Karpas-422 (cell line): ENCODE measurements around the gene UBXN6. TPM values are rescaled to one million over a fixed set of nuclear protein-coding genes. Genes with fewer than 3 reads are reported as not detected.

Experiments used
- DNase-seq: peaks from one replicate; pipeline ENCODE4 v3.0.0-alpha.2; 2015
- H2AFZ ChIP-seq: fragments of 200-600 bp; sonication (generic); 2 replicates; pipeline ENCODE4 v1.6.1; 2014; ENCODE audit warnings: antibody characterized with exemption, low read length, mixed read lengths
- H3K27ac ChIP-seq: fragments of 200-600 bp; sonication (generic); 2 replicates; pipeline ENCODE4 v1.5.1; 2014; ENCODE audit warnings: mild to moderate bottlenecking, low read length, moderate library complexity
- H3K27me3 ChIP-seq: fragments of 200-600 bp; sonication (generic); 2 replicates; pipeline ENCODE4 v1.6.1; 2014; ENCODE audit warnings: low read length, mixed read lengths
- H3K36me3 ChIP-seq: fragments of 200-600 bp; sonication (generic); 2 replicates; pipeline ENCODE4 v1.6.1; 2014; ENCODE audit warnings: low read length, mixed read lengths; ENCODE audit not compliant: insufficient read depth
- H3K4me1 ChIP-seq: fragments of 200-600 bp; sonication (generic); 2 replicates; pipeline ENCODE4 v1.6.1; 2014; ENCODE audit warnings: mild to moderate bottlenecking, low read length, mixed read lengths
- H3K4me2 ChIP-seq: fragments of 200-600 bp; sonication (generic); 2 replicates; pipeline ENCODE4 v1.6.1; 2014; ENCODE audit warnings: low read length, low read depth, mild to moderate bottlenecking; ENCODE audit not compliant: poor library complexity, severe bottlenecking
- H3K4me3 ChIP-seq: fragments of 200-600 bp; sonication (generic); 2 replicates; pipeline ENCODE4 v1.5.1; 2014; ENCODE audit warnings: mild to moderate bottlenecking, antibody characterized with exemption, low read length, mixed read lengths
- H3K79me2 ChIP-seq: fragments of 200-600 bp; sonication (generic); 2 replicates; pipeline ENCODE4 v1.6.1; 2014; ENCODE audit warnings: mild to moderate bottlenecking, low read length, mixed read lengths
- H3K9ac ChIP-seq: fragments of 200-600 bp; sonication (generic); 2 replicates; pipeline ENCODE4 v1.6.0; 2014; ENCODE audit warnings: low read length
- H3K9me2 ChIP-seq: fragments of 200-600 bp; sonication (generic), shearing (Covaris generic); replicated peaks from 2 replicates; pipeline ENCODE4 v1.6.0; 2014; ENCODE audit warnings: mild to moderate bottlenecking, low read length, moderate library complexity; ENCODE audit not compliant: insufficient read depth
- H3K9me3 ChIP-seq: fragments of 300-700, 200-600 bp; sonication (generic); 2 replicates; pipeline ENCODE4 v1.6.1; 2014; ENCODE audit warnings: low read length, mixed read lengths
- H4K20me1 ChIP-seq: fragments of 200-600 bp; sonication (generic); 2 replicates; pipeline ENCODE4 v1.6.1; 2014; ENCODE audit warnings: mild to moderate bottlenecking, antibody characterized with exemption, low read length, low read depth; ENCODE audit not compliant: insufficient read depth
- total RNA-seq: library from RNA; depleted of rRNA; stranded (reverse); fragments of >200 nt; shearing (Covaris generic); gene quantifications from 2 replicates; pipeline ENCODE4 v1.2.3, GENCODE V29; 2014; ENCODE audit warnings: low replicate concordance

The UBXN6 gene
- total RNA-seq, 1 experiment from 2014 or later = 112 TPM

- no peak overlapping the region for H3K27ac ChIP-seq
- no peak for DNase-seq
- H3K79me2 ChIP-seq = 0 out of 2 replicates have a peak, but pooled peaks cover 2% of the 10 kb centered on the region
- peaks cover 16% of the 10 kb centered on the region for H3K36me3 ChIP-seq
- no peak overlapping the region for H3K4me3 ChIP-seq
- no peaks in the 10 kb centered on the region; the same call in 1 of the 2 replicates for H3K4me1 ChIP-seq
- no peak overlapping the region for H3K4me2 ChIP-seq
- no peaks in the 10 kb centered on the region for H3K9me3 ChIP-seq
- H3K9me2 ChIP-seq = no peaks in the 10 kb centered on the region
- H4K20me1 ChIP-seq = no peaks in the 10 kb centered on the region
- no peak overlapping the region for H2AFZ ChIP-seq
- H3K27me3 ChIP-seq = no peaks in the 10 kb centered on the region
- H3K9ac ChIP-seq = no peak overlapping the region
Observed at GRCh38 chr19:4488496-4488895, 30.9 kb upstream of the UBXN6 start.

GRCh38 chr19:4487572-4487971 lies 30.0 kb upstream of the UBXN6 start:
- no peak overlapping the region for H3K9ac ChIP-seq
- no peaks in the 10 kb centered on the region; the same call in 1 of the 2 replicates for H3K4me1 ChIP-seq
- H3K9me2 ChIP-seq = no peaks in the 10 kb centered on the region
- no peak for DNase-seq
- H3K79me2 ChIP-seq = 0 out of 2 replicates have a peak, but pooled peaks cover 2% of the 10 kb centered on the region
- no peak overlapping the region for H2AFZ ChIP-seq
- H3K4me2 ChIP-seq = no peak overlapping the region
- peaks cover 10% of the 10 kb centered on the region for H3K36me3 ChIP-seq
- no peaks in the 10 kb centered on the region for H3K27me3 ChIP-seq
- no peaks in the 10 kb centered on the region for H3K9me3 ChIP-seq
- H4K20me1 ChIP-seq = no peaks in the 10 kb centered on the region
- no peak overlapping the region for H3K27ac ChIP-seq
- H3K4me3 ChIP-seq = no peak overlapping the region

GRCh38 chr19:4483385-4483784 lies 25.8 kb upstream of the UBXN6 start:
- Histone ChIP-seq H3K9me2 (no peaks in the 10 kb centered on the region), H2AFZ (no peak overlapping the region), H4K20me1 (peaks cover 4% of the 10 kb centered on the region; the same call in 1 of the 2 replicates), H3K4me2 (no peak overlapping the region), H3K27ac (no peak overlapping the region), H3K27me3 (no peaks in the 10 kb centered on the region), H3K9me3 (no peaks in the 10 kb centered on the region), H3K9ac (no peak overlapping the region), H3K36me3 (no peaks in the 10 kb centered on the region), H3K4me1 (peaks cover 13% of the 10 kb centered on the region), H3K4me3 (no peak overlapping the region), H3K79me2 (no peaks in the 10 kb centered on the region)
- DNase-seq = no peak

GRCh38 chr19:4482721-4483364 lies 25.2 kb upstream of the UBXN6 start:
- Histone ChIP-seq H3K27ac (no peak overlapping the region), H3K4me1 (peaks cover 13% of the 10 kb centered on the region), H3K27me3 (no peaks in the 10 kb centered on the region), H3K4me3 (no peak overlapping the region), H4K20me1 (peaks cover 4% of the 10 kb centered on the region; the same call in 1 of the 2 replicates), H2AFZ (no peak overlapping the region), H3K4me2 (no peak overlapping the region), H3K36me3 (no peaks in the 10 kb centered on the region), H3K9me2 (no peaks in the 10 kb centered on the region), H3K9me3 (no peaks in the 10 kb centered on the region), H3K79me2 (no peaks in the 10 kb centered on the region), H3K9ac (no peak overlapping the region)
- no peak for DNase-seq

GRCh38 chr19:4477034-4477801 lies 19.6 kb upstream of the UBXN6 start:
- Histone ChIP-seq H3K9me2 (no peaks in the 10 kb centered on the region), H3K27me3 (no peaks in the 10 kb centered on the region), H3K9ac (no peak overlapping the region), H3K4me3 (no peak overlapping the region), H3K27ac (no peak overlapping the region), H2AFZ (no peak overlapping the region), H3K4me1 (peaks cover 28% of the 10 kb centered on the region), H3K79me2 (peaks cover 42% of the 10 kb centered on the region), H3K9me3 (no peaks in the 10 kb centered on the region), H4K20me1 (peaks cover 4% of the 10 kb centered on the region; the same call in 1 of the 2 replicates), H3K4me2 (no peak overlapping the region), H3K36me3 (no peaks in the 10 kb centered on the region; the same call in 1 of the 2 replicates)
- no peak for DNase-seq

- H3K4me2 ChIP-seq = peak overlapping the region; percentile 92
- peak overlapping the region; percentile 97 for H3K4me3 ChIP-seq
- H3K9me2 ChIP-seq = no peaks in the 10 kb centered on the region
- H3K36me3 ChIP-seq = no peaks in the 10 kb centered on the region; the same call in 1 of the 2 replicates
- H3K79me2 ChIP-seq = peaks cover 42% of the 10 kb centered on the region
- H4K20me1 ChIP-seq = no peaks in the 10 kb centered on the region; the same call in 1 of the 2 replicates
- H3K9me3 ChIP-seq = no peaks in the 10 kb centered on the region
- peak overlapping the region; percentile 99 for H3K9ac ChIP-seq
- no peaks in the 10 kb centered on the region for H3K27me3 ChIP-seq
- H3K27ac ChIP-seq = peak overlapping the region; percentile 22; the same call in 1 of the 2 replicates
- no peak overlapping the region for H2AFZ ChIP-seq
- DNase-seq = peak; percentile 88
- H3K4me1 ChIP-seq = peaks cover 32% of the 10 kb centered on the region
Observed at GRCh38 chr19:4474514-4475022, 17.0 kb upstream of the UBXN6 start.

GRCh38 chr19:4473763-4474513 lies 16.3 kb upstream of the UBXN6 start:
- Histone ChIP-seq H4K20me1 (no peaks in the 10 kb centered on the region; the same call in 1 of the 2 replicates), H3K27me3 (no peaks in the 10 kb centered on the region), H3K4me2 (peak overlapping the region; percentile 92), H3K9ac (peak overlapping the region; percentile 99), H3K9me3 (no peaks in the 10 kb centered on the region), H3K4me3 (peak overlapping the region; percentile 97), H3K27ac (peak overlapping the region; percentile 22; the same call in 1 of the 2 replicates), H3K4me1 (peaks cover 26% of the 10 kb centered on the region), H3K79me2 (peaks cover 42% of the 10 kb centered on the region), H2AFZ (no peak overlapping the region), H3K36me3 (no peaks in the 10 kb centered on the region; the same call in 1 of the 2 replicates), H3K9me2 (no peaks in the 10 kb centered on the region)
- peak; percentile 46 for DNase-seq
